ENCODE data around the gene CATSPERE.
"Not testable (repeated sequence)": the region's sequence is repeated elsewhere in the genome, so short reads cannot be mapped to it uniquely, and the experiment has no call there.

The CATSPERE gene

GRCh38 chr1:244664353-244664752, 203.3 kb downstream of the CATSPERE start:
- no peak for DNase-seq (ENCODE audit: extremely low read depth, insufficient read length)
- Histone ChIP-seq H3K4me3 (replicated peaks; ENCODE audit: low read depth, low read length) (no peak overlapping the region), H3K36me3 (ENCODE audit: control insufficient read depth, insufficient read depth, low read length) (no peaks in the 10 kb centered on the region), H3K27me3 (replicated peaks; ENCODE audit: control insufficient read depth, insufficient read depth, low read length) (no peaks in the 10 kb centered on the region)
- no peak for TF ChIP-seq CTCF (IDR thresholded peaks at IDR 0.05; ENCODE audit: insufficient read depth, low read length, poor library complexity, severe bottlenecking)

GRCh38 chr1:244665771-244666217, 204.7 kb downstream of the CATSPERE start:
- Histone ChIP-seq H3K36me3 (ENCODE audit: control insufficient read depth, insufficient read depth, low read length) (no peaks in the 10 kb centered on the region), H3K27me3 (replicated peaks; ENCODE audit: control insufficient read depth, insufficient read depth, low read length) (no peaks in the 10 kb centered on the region), H3K4me3 (replicated peaks; ENCODE audit: low read depth, low read length) (no peak overlapping the region)
- DNase-seq (ENCODE audit: extremely low read depth, insufficient read length) = no peak
- TF ChIP-seq CTCF (IDR thresholded peaks at IDR 0.05; ENCODE audit: insufficient read depth, low read length, poor library complexity, severe bottlenecking) = no peak

- DNase-seq (ENCODE audit: extremely low read depth, insufficient read length); H3K36me3 ChIP-seq (ENCODE audit: control insufficient read depth, insufficient read depth, low read length); H3K4me3 ChIP-seq (replicated peaks; ENCODE audit: low read depth, low read length); H3K27me3 ChIP-seq (replicated peaks; ENCODE audit: control insufficient read depth, insufficient read depth, low read length): not testable (repeated sequence)
These were observed 205.8 kb downstream of the CATSPERE start for GRCh38 chr1:244666672-244667418.

GRCh38 chr1:244667797-244668196, 206.7 kb downstream of the CATSPERE start:
- no peak for TF ChIP-seq CTCF (IDR thresholded peaks at IDR 0.05; ENCODE audit: insufficient read depth, low read length, poor library complexity, severe bottlenecking)
- Histone ChIP-seq H3K27me3 (replicated peaks; ENCODE audit: control insufficient read depth, insufficient read depth, low read length) (no peaks in the 10 kb centered on the region), H3K36me3 (ENCODE audit: control insufficient read depth, insufficient read depth, low read length) (no peaks in the 10 kb centered on the region), H3K4me3 (replicated peaks; ENCODE audit: low read depth, low read length) (no peak overlapping the region)
- no peak for DNase-seq (ENCODE audit: extremely low read depth, insufficient read length)

- no peak for DNase-seq (ENCODE audit: extremely low read depth, insufficient read length)
- Histone ChIP-seq H3K27me3 (replicated peaks; ENCODE audit: control insufficient read depth, insufficient read depth, low read length) (no peaks in the 10 kb centered on the region), H3K4me3 (replicated peaks; ENCODE audit: low read depth, low read length) (no peak overlapping the region), H3K36me3 (ENCODE audit: control insufficient read depth, insufficient read depth, low read length) (no peaks in the 10 kb centered on the region)
- TF ChIP-seq CTCF (IDR thresholded peaks at IDR 0.05; ENCODE audit: insufficient read depth, low read length, poor library complexity, severe bottlenecking) = no peak
These were observed 212.0 kb downstream of the CATSPERE start for GRCh38 chr1:244672946-244673682.

- no peak for TF ChIP-seq CTCF (IDR thresholded peaks at IDR 0.05; ENCODE audit: insufficient read depth, low read length, poor library complexity, severe bottlenecking)
These were observed 213.4 kb downstream of the CATSPERE start for GRCh38 chr1:244674446-244674845.

More at GRCh38 chr1:244674446-244674845, 213.4 kb downstream of the CATSPERE start:
- H3K4me3 ChIP-seq (replicated peaks; ENCODE audit: low read depth, low read length) = no peak overlapping the region
- DNase-seq (ENCODE audit: extremely low read depth, insufficient read length) = no peak
- H3K36me3 ChIP-seq (ENCODE audit: control insufficient read depth, insufficient read depth, low read length) = no peaks in the 10 kb centered on the region
- no peaks in the 10 kb centered on the region for H3K27me3 ChIP-seq (replicated peaks; ENCODE audit: control insufficient read depth, insufficient read depth, low read length)

Data from GM06990 (cell line).